Gastrocnemius medialis (tissue), 4 donors: ENCODE data around the gene ITGA5.

Experiments
- POLR2A ChIP-seq, 2 donors: fragments of 450-650 bp; IDR thresholded peaks; one replicate each; pipeline ENCODE4 v1.6.1; 2017; ENCODE audit warnings: antibody characterized with exemption in 2 of 2, mild to moderate bottlenecking in 2 of 2, moderate library complexity in 2 of 2
- TF ChIP-seq, protein P1 (sequence below), 5 experiments: fragments of 450-650 bp in 3 of 5; fragments of 200-600 bp in 2 of 5; sonication (generic) in 2 of 5; IDR thresholded peaks in 4 of 5; conservative IDR thresholded peaks in 1 of 5; 1 replicate in 4 of 5; 2 replicates in 1 of 5; pipeline ENCODE4 v1.5.1; 2016 to 2019; ENCODE audit warnings: antibody characterized with exemption in 5 of 5, mild to moderate bottlenecking in 3 of 5, moderate library complexity in 3 of 5

DNA sequence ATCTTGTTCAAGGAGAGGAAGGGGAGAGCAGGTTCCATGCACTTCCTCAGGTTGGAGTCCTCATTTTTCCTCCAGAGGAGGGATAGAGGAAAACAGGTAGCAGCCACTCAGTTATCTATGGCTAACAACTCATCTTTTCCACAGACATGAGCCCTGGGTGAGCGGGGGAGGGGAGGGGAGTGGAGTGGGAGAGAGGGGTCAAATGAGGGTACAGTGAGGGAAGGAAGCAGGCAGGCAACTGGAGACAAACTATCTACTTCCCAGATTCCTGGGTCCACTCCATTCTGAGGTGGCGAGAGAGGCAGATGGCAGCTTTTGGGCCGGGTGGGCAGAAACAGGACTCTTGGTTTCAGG lies 32.0 kb downstream of the ITGA5 start:
- no peak for TF ChIP-seq POLR2A (IDR thresholded peaks at IDR 0.05)
- TF ChIP-seq, protein P1, sequence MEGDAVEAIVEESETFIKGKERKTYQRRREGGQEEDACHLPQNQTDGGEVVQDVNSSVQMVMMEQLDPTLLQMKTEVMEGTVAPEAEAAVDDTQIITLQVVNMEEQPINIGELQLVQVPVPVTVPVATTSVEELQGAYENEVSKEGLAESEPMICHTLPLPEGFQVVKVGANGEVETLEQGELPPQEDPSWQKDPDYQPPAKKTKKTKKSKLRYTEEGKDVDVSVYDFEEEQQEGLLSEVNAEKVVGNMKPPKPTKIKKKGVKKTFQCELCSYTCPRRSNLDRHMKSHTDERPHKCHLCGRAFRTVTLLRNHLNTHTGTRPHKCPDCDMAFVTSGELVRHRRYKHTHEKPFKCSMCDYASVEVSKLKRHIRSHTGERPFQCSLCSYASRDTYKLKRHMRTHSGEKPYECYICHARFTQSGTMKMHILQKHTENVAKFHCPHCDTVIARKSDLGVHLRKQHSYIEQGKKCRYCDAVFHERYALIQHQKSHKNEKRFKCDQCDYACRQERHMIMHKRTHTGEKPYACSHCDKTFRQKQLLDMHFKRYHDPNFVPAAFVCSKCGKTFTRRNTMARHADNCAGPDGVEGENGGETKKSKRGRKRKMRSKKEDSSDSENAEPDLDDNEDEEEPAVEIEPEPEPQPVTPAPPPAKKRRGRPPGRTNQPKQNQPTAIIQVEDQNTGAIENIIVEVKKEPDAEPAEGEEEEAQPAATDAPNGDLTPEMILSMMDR (IDR thresholded peaks at IDR 0.05 in 4 of 5, conservative IDR thresholded peaks at IDR 0.05 in 1 of 5), result no peak
